Left kidney (tissue), 2 donors: Measurements from ENCODE around the gene METTL22. TPM values are rescaled to one million over a fixed set of nuclear protein-coding genes. Genes with fewer than 3 reads are reported as not detected.

Source experiments
- DNase-seq: peaks from one replicate; pipeline ENCODE4 v3.0.0-alpha.2; 2013
- polyA plus RNA-seq: library from polyadenylated mRNA; unstranded; fragments of 120-200 nt; gene quantifications from one replicate; pipeline ENCODE4 v1.2.1, GENCODE V29; 2013; ENCODE audit not compliant: insufficient read length

The METTL22 gene
- polyA plus RNA-seq, 1 donor: 24.4 TPM

DNA sequence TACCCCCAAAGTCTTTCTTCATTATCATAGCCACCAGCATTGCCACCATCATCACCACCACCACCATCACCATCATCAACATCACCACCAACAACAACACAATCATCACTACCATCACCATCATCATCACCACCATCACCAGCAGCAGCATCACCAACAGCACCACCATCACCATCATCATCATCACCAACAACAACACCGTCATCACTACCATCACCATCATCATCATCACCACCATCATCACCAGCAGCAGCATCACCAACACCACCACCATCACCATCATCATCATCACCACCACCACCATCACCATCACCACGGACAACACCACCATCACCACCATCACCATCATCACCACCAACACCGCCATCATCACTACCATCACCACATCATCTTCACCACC, 30.7 kb upstream of the METTL22 start:
- no peak for DNase-seq

DNA sequence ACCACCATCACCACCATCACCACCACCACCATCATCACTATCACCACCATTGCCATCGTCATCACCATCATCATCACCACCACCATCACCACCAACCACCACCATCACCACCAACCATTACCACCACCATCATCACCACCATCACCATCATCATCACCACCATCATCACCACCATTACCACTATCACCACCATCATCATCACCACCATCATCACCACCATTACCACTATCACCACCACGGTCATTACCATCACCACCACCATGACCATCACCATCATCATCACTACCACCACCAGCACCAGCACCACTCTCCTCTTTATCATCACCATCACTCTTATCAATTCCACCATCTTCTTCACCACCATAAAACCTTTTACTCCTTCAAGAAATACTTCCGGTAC, 30.0 kb upstream of the METTL22 start:
- no peak for DNase-seq

DNA sequence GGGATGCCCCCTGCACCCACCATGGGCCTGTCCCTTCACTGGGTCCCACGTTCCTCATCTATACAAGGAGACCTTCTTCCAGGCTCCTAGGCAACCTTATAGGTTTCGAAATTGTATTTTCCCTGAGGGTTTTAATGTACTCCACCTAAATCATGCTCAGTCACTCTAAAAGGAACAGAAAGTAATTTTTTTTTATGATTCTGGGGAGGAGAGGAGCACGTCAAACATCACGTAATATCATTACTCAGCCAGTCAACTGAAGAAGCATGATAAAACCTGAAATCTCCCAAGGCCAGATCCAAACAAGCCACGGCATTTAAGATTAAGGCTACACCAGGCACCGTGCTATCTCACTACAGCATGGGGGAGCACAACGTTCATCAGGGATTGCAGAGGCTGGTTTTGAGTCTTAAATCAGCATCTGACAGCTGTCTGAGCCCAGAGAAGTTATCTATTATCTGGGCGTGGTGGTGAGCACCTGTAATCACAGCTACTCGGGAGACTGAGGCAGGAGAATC, 27.3 kb upstream of the METTL22 start:
- no peak for DNase-seq

DNA sequence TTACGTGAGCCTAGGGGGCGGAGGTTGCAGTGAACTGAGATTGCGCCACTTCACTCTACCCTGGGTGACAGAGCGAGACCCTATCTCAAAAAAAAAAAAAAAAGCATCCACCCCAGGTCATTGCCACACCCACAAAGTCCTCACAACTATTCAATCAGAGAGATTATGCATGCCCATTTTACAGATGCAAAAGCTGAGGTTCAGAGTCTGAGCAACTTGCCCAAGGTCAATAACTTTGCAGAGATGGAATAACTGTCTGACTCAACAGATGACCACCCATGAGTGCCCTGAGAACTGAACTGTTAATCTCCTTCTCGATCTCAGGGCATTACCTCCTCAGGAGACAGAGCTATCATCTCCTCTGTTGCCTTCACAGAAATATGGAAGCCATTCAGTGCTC, 25.7 kb upstream of the METTL22 start:
- DNase-seq: no peak

DNA sequence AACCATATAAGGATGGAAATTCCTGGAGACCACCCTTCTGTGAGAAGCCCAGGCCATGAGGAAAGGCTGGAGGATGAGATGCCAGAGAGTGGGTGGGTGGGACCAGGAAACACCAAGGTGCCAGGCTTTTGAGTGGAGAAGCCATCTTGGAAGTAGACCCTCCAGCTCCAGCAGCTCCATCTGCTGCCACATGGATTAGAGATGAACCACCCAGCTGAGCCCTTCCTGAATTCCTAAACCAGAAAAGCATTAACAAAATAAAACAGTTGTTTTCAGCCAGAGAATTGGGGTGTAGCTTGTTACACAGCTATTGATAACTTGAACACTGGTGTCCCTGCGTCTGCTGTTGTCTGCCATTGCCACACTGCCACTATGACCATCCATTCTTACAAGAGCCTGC, 24.9 kb upstream of the METTL22 start:
- DNase-seq: no peak

DNA sequence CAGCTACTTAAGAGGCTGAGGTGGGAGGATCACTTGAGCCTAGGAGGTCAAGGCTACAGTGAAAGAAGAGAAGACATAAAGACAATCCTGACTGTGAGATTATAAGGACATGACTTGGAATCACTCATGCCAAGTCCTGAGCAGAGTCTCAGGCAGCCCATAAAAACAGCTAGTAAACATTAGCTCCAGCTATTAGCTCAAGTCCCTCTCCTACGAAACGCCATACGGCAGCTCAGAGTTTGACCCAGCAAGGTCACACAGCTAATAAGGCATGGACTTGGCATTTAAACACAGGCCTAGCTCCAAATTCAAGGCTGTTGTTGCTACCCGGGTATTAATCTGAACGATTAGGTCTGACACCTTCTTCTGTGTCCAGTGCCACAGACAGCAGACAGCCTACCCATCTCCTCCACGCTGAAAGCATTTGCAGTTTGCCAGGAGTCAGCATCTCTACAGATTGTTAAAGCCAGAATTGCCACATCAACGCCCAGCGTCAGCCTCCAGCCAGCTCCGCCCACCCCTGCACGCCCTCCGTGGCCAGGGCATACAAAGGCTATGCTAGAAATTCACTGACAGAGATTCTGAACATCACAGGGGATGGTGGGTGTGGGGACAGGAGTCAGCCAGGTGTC, 21.2 kb upstream of the METTL22 start:
- no peak for DNase-seq

DNA sequence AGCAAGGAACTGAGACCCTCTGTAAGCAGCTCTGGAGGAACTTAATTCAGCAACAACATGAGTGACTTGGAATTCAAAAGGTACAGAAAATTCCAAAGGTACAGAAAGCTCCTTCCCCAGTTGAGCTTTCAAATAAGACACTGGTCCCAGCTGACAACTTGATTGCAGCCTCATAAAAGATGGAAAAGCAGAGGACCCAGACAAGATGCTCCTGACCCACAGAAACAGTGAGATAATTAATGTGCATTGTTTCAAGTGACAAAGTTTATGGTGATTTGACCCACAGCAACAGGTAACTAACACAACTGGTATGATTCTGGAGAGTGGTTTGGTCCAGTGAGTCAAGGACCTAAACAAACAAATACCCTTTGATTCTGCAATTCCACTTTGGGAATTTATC, 15.9 kb upstream of the METTL22 start:
- no peak for DNase-seq

DNA sequence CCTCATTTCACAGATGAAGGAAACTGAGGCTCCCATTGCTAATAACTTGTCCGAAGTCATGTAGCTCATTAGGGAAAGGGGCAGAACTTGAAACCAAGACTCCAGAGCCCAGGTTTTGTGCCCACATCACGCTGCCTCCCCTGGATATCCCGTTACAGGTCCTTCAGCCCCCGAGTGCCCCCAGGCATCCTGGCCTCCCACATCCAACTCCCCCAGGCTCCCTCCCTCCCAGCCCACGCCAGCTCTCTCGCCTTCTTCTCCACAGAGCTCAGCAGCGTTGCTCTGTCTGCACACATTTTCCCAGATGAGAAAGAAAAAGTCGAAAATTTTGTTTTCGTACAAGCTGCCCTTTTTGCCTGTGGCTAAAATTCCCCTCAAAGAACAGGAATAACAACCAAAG, 14.3 kb upstream of the METTL22 start:
- no peak for DNase-seq

DNA sequence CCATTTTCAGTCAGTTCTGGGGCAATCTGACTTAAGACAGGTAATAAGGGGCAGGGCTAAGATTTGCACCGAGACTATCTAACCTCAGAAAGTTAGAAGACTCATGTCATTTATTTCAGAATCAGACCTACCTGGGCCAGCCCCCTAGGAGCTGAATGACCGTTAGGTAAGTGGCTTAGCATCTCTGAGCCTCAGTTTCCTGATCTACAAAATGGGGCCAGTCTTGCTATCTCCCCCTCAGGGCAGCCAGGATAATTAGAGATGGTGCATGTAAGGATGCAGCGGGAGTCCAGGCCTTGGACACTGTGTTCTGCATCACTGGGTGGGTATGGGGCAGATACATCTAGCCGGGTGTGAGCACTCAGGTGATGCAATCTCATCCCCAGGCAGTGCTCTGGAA, 10.4 kb upstream of the METTL22 start:
- DNase-seq: no peak

DNA sequence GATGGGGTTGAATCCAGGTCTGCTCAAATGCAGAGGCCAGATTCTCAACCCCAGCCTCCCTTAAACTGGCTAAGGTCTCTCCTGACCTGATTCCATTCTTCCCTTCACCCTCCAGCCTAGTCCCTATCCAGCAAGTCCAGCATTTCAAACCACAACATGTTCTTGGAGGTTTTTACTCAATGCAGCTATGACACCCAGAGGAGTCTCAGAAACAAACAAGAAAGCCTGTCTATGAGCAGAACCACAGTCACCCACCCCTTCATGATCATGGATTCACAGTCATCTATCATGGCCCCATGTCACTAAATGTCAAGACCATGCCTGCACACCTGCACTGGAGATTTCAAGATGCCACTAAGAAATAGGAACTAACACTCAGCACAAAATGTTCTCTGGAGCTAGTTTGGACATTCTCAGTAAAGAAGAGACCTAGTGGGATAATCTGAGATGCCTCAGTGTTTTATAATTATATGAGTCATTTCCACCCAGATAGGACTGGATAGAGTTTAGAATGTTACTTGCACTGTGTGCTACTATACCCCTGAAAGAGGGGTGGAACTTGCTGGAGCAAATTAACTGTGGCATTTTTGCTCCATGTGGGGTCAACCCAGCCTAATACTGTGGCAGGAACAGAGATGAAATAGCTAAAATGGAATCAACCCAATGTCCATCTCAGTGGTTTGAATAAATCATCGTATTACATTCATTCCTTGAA, 9.5 kb upstream of the METTL22 start:
- DNase-seq: no peak

DNA sequence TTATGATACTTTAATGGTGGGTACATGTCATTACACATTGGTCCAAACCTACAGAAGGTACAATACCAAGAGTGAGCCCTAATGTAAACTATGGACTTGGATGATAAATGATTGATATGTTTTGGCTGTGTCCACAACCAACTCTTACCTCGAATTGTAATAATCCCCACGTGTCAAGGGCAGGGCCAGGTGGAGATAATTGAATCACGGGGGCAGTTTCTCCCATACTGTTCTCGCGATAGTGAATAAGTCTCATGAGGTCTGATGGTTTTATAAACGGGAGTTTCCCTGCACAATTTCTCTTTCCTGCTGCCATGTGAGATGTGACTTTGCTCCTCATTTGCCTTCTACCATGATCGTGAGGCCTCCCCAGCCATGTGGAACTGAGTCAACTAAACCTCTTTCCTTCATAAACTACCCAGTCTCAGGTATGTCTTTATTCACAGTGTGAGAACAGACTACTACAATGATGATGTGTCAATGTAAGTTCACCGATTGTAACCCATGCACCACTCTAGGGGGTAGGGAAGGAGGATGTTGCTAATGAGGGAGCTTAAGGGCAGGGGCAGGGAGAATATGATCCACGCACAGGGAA, 7.0 kb upstream of the METTL22 start:
- DNase-seq: no peak

DNA sequence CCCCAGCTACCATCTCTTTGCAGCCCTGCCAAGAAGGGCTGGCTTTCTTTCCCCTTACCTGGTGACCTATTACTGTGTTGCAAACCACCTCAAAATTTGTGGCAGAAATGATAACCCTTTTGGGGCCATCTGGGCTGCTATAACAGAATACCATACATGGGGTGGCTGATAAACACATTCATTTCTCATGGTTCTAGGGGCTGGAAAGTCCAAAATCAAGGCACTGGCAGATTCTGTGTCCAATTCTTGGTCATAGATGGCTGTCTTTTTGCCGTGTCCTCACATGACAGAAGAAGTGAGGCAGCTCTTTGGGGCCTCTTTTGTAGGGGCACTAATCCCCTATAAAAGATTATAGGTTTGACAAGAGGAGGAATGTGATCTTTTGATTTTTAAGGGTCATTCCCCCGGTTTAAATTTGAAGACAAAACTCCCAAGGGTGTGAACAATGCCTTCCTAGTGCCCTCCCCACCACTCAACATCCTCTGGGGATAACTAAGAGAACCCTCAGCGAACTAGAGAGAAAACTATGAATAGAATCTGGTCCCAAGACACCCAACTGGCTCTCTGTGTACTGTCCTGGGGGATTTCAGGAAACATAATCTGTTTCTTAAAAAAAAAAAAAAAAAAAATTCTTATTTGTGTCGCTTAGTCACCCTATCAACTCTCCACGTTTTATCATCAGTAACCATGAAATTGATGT, 1.7 kb upstream of the METTL22 start:
- DNase-seq: no peak

DNA sequence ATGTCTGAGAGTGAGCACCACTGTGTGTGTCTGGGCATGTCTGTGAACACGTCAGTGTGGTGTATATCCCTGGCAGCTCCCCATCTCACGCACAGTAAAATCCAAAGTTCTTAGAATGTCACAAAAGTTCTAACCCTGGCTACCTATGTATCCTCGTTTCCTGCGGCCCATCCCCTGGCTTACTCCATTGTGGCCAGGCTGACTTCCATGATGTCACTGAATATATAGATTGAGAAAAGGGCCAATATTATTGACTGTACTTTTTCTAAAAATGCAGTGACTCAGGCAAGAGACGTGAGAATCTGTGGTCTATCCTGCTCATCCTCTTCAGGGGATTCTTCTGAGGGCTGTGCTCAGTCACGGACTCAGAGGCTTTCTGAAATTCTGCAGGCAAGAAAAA, 963 bp upstream of the METTL22 start:
- DNase-seq: no peak

DNA sequence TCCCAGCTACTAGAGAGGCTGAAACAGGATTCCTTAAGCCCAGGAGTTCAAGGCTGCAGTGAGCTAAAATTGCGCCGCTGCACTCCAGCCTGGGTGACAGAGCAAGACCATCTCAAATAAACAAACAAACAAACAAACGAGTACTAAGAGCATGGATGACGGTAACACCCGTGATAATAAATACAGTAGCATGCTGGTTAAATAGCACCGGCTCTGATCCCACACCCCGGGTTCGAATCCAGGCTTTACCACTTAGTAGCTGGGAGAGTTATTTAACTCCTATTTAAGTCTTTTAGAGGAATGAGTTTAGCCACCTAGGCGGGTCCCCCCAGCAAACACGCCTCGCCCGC, 301 bp upstream of the METTL22 start:
- no peak for DNase-seq

DNA sequence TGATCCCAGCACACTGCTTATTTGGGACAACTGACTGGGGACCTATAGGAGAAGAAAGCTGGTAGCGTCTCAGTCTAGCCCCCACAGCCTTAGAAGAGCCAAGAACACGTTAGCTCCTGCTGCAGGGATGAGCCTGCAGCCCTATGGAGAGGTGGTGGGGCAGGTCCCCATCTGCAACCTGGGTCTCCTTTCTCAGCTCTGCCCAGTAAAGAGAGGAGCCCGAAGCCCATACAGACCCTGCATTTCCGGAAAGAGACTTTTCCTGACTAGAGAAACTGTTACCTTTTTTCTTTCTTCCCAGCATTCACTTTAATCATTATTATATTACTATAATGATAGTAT, 788 bp downstream of the METTL22 start:
- DNase-seq: no peak

DNA sequence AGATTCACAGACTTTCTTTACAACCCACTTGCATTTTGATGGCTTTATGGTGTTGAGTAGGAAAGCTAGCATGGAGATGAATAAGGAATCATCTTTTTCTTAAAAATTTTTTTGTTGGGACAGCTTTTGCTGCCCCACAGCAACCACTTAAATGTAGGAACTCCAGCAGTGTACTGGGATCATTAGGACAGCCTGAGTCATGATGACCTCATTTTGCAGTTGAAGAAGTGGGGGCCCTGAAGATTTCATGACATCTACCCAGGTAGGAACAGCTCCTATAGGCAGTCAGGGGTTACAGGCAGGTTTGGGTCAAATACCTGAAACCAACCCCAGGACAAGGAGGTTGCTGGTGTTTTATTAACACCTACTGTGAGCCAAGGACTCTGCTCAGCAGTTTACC, 2.1 kb downstream of the METTL22 start:
- DNase-seq: no peak

DNA sequence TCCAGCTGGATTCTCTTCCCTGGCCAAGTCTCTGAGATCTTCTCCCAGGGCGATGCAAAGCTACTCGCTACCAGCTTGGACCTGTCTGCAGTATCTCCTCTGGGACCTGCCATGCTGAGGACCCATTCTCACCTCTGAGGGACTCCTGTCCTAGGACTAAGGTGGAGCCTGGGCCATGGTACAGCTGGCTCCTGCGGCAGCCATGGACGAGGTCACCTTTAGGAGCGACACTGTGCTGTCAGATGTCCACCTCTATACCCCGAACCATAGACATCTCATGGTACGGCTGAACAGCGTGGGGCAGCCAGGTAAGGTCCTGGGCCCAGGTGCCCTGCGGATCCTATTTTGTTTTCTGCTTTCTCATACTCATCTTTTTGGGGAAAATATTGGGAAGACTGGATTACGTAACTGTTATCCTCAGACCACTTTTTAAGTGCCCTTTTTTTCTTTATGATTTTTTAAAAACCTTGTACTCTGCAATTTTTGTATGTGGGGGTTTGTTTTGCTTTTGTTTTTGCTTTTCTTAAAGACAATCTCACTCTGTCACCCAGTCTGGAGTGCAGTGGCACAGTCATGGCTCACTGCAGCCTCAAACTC, 4.1 kb downstream of the METTL22 start:
- DNase-seq: no peak

DNA sequence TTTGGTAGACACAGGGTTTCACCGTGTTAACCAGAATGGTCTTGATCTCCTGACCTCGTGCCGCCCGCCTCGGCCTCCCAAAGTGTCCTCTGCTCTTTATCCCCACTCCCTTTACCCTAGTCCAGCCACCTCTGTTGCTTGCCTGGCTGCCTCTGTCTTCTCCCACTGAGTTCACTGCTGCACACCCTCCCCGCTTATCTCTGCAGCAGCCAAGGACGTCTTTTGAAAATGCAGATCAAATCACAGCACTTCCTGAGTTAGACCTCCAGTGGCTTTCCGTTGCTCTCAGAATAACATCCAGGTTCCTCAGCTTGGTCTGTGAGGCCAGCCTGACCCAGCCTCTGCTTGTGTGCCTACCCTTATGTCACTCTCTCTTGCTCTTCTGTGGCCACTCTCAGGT, 5.4 kb downstream of the METTL22 start:
- DNase-seq: no peak

DNA sequence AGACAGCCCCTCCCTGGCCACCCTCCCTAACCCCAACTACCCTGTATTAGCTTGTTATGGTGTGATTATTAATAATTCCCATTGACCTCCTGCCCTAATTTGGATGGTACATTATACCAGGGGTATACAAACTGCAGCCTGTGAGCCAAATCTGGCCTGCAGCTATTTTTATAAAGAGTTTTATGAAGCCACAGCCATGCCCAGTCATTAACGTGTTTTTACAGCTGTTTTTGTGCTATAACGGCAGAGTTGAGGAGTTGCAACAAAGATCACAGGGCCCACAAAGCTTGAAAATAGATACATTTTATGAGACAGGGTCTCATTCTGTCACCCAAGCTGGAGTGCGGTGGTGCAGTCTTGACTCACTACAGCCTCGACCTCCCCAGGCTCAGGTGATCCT, 6.0 kb downstream of the METTL22 start:
- DNase-seq: no peak

DNA sequence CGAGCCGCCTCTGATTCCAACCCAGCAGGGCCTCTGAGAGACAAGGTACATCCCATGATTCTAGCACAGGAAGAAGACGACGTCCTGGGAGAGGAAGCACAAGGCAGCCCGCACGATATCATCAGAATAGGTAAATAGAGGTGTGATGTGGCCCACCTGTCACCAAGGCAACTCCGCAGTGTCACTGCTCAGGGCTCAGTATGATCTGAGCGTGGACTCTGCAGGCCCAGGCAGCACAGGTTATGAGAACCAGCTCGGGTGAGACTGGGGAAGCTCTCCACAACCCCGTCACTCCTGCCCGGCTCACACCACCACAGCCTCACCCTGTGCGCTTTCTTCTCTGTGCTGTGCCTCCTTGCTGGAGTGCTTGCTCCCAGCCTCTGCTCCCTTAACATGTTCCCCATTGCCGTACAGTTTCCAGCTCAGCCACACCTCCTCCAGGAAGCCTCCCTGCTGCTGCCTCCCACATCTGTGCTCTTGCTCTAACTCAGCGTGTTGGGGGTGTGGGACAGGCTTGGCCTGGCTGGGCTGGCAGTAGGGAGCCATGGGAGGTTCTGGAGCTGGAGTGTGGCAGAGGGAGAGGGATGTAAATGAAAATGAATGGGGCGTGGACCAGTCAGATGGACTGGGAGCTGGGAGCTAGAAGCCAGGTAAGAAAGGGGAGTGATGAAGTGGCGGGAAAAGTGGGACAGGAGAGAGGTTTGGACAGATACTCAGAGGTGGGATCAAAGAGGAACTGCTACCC, 7.7 kb downstream of the METTL22 start:
- no peak for DNase-seq

DNA sequence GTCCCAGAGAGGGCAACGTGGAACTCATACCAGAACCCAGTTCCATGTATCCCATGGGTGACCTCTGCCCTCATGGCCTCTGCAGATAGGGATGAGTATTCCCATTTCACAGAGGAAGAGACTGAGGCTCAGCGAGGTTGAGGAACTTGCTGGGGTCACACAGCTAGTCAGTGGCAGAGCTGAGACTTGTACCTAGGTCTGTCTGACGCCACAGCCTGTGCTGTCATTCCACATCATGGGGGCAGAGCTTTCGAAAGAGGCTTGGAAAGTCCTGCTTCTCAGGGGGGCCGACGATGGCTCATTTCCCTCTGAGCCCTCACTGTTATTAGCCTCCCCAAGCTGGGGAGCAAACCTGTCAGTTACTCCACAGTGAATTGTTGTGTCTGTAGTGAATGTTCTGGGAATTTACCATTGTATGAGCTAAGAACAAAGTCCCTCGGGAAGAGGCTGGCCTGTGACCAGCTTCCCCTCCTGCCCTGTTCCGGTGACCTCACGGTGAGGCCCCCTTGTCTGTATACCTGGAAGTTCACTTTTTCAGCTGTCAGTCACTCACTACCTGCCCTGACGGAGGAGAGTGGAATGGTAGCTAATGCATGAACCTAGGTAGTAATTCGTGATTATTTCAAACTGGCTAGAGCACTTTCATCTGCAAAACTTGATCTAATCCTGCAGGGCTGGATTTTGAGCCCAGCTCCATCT, 8.9 kb downstream of the METTL22 start:
- DNase-seq: no peak

DNA sequence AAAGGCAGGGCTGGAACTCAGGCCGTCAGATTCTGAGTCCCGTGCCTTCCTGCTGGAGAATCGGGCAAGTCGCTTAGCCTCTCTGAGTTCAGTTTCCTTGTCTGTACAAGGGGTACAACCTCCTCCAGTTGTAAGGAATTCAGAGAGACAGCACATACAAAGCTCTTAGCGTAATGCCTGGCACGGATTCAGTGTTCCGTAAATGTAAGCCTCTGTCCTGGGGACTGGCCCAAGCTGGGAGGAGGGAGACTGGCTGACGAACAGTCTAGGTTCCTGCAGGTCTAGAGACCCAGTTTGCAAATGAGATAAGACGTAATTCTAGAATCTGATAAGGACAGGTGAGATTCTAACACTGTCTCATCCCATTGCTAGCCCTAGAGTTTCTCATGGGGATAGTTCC, 9.9 kb downstream of the METTL22 start:
- DNase-seq: no peak
